ENCODE measurements around the gene CCDC85C. TPM values are rescaled to one million over a fixed set of nuclear protein-coding genes. Genes with fewer than 3 reads are reported as not detected.

The CCDC85C gene
- total and polyA plus RNA-seq, 4 donors = 4.0 to 23.9 (median 9.6) TPM

DNA sequence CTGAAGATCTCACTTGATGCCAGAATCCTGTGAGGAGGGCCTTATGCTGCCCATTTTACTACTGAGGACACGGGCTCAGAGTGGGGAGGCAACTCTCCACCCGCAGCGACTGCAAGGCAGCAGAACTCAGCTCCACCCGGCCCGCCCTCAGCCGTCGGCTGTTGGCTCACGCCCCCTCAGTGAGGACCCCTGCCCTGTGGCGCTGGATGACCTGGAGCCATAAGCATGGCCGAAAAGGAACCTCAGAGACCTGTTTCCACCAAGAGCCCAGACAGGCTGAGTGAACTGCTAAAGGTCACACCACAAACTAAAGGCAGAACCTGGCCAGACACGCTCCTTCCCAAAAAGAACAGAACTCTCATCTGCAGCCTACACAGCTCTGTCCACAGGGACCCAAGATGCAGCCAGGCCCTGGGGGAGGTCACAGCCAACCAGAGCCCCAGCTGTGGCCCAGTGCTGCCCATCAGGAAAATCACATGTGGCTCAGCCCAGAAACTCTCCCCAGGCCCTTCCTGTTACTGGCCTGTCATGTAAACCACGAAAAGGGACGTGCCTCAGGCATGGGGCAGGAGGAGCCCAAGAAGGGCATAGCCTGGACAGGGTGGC is 90.0 kb downstream of the CCDC85C start:
- TF ChIP-seq HNF4A (conservative IDR thresholded peaks at IDR 0.05) (no peak), TAF1 (conservative IDR thresholded peaks at IDR 0.05) (no peak), RXRA (IDR thresholded peaks at IDR 0.05) (no peak), YY1 (IDR thresholded peaks at IDR 0.05) (no peak), SP1 (IDR thresholded peaks at IDR 0.05) (no peak), HNF4G (IDR thresholded peaks at IDR 0.05) (no peak), FOXA1 (IDR thresholded peaks at IDR 0.05) (no peak), EGR1 (IDR thresholded peaks at IDR 0.05; ENCODE audit: low read depth in 2 of 2) (no peak), GABPA (IDR thresholded peaks at IDR 0.05 in 1 of 2, conservative IDR thresholded peaks at IDR 0.05 in 1 of 2) (no peak), RAD21 (IDR thresholded peaks at IDR 0.05) (no peak), NR2F2 (IDR thresholded peaks at IDR 0.05) (no peak), JUND (IDR thresholded peaks at IDR 0.05) (no peak), FOXA2 (IDR thresholded peaks at IDR 0.05) (no peak)
- TF ChIP-seq, protein P1, sequence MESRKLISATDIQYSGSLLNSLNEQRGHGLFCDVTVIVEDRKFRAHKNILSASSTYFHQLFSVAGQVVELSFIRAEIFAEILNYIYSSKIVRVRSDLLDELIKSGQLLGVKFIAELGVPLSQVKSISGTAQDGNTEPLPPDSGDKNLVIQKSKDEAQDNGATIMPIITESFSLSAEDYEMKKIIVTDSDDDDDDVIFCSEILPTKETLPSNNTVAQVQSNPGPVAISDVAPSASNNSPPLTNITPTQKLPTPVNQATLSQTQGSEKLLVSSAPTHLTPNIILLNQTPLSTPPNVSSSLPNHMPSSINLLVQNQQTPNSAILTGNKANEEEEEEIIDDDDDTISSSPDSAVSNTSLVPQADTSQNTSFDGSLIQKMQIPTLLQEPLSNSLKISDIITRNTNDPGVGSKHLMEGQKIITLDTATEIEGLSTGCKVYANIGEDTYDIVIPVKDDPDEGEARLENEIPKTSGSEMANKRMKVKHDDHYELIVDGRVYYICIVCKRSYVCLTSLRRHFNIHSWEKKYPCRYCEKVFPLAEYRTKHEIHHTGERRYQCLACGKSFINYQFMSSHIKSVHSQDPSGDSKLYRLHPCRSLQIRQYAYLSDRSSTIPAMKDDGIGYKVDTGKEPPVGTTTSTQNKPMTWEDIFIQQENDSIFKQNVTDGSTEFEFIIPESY (IDR thresholded peaks at IDR 0.05) = no peak
- TF ChIP-seq, protein P2, sequence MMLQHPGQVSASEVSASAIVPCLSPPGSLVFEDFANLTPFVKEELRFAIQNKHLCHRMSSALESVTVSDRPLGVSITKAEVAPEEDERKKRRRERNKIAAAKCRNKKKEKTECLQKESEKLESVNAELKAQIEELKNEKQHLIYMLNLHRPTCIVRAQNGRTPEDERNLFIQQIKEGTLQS (IDR thresholded peaks at IDR 0.05) = no peak
- TF ChIP-seq, protein P3, sequence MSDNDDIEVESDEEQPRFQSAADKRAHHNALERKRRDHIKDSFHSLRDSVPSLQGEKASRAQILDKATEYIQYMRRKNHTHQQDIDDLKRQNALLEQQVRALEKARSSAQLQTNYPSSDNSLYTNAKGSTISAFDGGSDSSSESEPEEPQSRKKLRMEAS (IDR thresholded peaks at IDR 0.05) = no peak
- TF ChIP-seq, protein P4, sequence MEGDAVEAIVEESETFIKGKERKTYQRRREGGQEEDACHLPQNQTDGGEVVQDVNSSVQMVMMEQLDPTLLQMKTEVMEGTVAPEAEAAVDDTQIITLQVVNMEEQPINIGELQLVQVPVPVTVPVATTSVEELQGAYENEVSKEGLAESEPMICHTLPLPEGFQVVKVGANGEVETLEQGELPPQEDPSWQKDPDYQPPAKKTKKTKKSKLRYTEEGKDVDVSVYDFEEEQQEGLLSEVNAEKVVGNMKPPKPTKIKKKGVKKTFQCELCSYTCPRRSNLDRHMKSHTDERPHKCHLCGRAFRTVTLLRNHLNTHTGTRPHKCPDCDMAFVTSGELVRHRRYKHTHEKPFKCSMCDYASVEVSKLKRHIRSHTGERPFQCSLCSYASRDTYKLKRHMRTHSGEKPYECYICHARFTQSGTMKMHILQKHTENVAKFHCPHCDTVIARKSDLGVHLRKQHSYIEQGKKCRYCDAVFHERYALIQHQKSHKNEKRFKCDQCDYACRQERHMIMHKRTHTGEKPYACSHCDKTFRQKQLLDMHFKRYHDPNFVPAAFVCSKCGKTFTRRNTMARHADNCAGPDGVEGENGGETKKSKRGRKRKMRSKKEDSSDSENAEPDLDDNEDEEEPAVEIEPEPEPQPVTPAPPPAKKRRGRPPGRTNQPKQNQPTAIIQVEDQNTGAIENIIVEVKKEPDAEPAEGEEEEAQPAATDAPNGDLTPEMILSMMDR (IDR thresholded peaks at IDR 0.05; ENCODE audit: low read depth, low read length, missing input control) = no peak
- TF ChIP-seq, protein P5, sequence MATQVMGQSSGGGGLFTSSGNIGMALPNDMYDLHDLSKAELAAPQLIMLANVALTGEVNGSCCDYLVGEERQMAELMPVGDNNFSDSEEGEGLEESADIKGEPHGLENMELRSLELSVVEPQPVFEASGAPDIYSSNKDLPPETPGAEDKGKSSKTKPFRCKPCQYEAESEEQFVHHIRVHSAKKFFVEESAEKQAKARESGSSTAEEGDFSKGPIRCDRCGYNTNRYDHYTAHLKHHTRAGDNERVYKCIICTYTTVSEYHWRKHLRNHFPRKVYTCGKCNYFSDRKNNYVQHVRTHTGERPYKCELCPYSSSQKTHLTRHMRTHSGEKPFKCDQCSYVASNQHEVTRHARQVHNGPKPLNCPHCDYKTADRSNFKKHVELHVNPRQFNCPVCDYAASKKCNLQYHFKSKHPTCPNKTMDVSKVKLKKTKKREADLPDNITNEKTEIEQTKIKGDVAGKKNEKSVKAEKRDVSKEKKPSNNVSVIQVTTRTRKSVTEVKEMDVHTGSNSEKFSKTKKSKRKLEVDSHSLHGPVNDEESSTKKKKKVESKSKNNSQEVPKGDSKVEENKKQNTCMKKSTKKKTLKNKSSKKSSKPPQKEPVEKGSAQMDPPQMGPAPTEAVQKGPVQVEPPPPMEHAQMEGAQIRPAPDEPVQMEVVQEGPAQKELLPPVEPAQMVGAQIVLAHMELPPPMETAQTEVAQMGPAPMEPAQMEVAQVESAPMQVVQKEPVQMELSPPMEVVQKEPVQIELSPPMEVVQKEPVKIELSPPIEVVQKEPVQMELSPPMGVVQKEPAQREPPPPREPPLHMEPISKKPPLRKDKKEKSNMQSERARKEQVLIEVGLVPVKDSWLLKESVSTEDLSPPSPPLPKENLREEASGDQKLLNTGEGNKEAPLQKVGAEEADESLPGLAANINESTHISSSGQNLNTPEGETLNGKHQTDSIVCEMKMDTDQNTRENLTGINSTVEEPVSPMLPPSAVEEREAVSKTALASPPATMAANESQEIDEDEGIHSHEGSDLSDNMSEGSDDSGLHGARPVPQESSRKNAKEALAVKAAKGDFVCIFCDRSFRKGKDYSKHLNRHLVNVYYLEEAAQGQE (IDR thresholded peaks at IDR 0.05) = no peak
- DNase-seq (ENCODE audit: low spot score) = no peak
- H3K36me3 ChIP-seq (ENCODE audit: control insufficient read depth in 4 of 4, insufficient read depth in 3 of 4, low read depth in 1 of 4, low read length in 3 of 4) = peaks cover 8 to 44% (median 9%) of the 10 kb centered on the region in 4 donors

More for the DNA sequence above, 90.0 kb downstream of the CCDC85C start:
- Histone ChIP-seq H3K9ac (ENCODE audit: low read depth in 1 of 2, low read length in 2 of 2) (no peak overlapping the region), H3K27me3 (ENCODE audit: control insufficient read depth in 4 of 4, insufficient read depth in 4 of 4, low read length in 3 of 4) (no peaks in the 10 kb centered on the region), H3K27ac (ENCODE audit: low read depth in 1 of 2, low read length in 2 of 2) (no peak overlapping the region), H3K4me3 (ENCODE audit: low read depth in 1 of 3, low read length in 3 of 3) (no peak overlapping the region), H3K4me1 (ENCODE audit: control insufficient read depth in 4 of 4, insufficient read depth in 4 of 4, low read length in 3 of 4) (peaks cover 0 to 13% (median 5%) of the 10 kb centered on the region in 4 donors), H3K9me3 (ENCODE audit: control insufficient read depth in 4 of 4, low read length in 3 of 4) (no peaks in the 10 kb centered on the region)
- WGBS = 86% methylated on average over 13 of the region's 13 CpGs

Data from liver (tissue), 9 donors.